Activated T-helper 9 cell treated with anti-CD3 and anti-CD28 coated beads, Interleukin-2, amount 50 U/mL, for 16 hours (primary cell): ENCODE results near the gene KIAA0825.
"Not testable (repeated sequence)": the region's sequence is repeated elsewhere in the genome, so short reads cannot be mapped to it uniquely, and the experiment has no call there.

Source experiments
- DNase-seq: peaks from one replicate; pipeline ENCODE4 v3.0.0-alpha.2; 2020; ENCODE audit warnings: low read depth

The KIAA0825 gene

GRCh38 chr5:94362857-94363256 lies 255.5 kb downstream of the KIAA0825 start:
- DNase-seq = no peak

GRCh38 chr5:94361832-94362796 lies 256.3 kb downstream of the KIAA0825 start:
- no peak for DNase-seq

- DNase-seq = no peak
These were observed 257.2 kb downstream of the KIAA0825 start for GRCh38 chr5:94361161-94361560.

- no peak for DNase-seq
These were observed 257.8 kb downstream of the KIAA0825 start for GRCh38 chr5:94360382-94361130.

- no peak for DNase-seq
These were observed 258.5 kb downstream of the KIAA0825 start for GRCh38 chr5:94359880-94360279.

GRCh38 chr5:94355811-94356210 lies 262.6 kb downstream of the KIAA0825 start:
- DNase-seq = no peak

GRCh38 chr5:94354837-94355485 lies 263.4 kb downstream of the KIAA0825 start:
- not testable (repeated sequence) for DNase-seq

- no peak for DNase-seq
These were observed 264.8 kb downstream of the KIAA0825 start for GRCh38 chr5:94353605-94354004.

GRCh38 chr5:94347130-94347529 lies 271.3 kb downstream of the KIAA0825 start:
- DNase-seq = no peak

- no peak for DNase-seq
These were observed 273.1 kb downstream of the KIAA0825 start for GRCh38 chr5:94345257-94345656.

GRCh38 chr5:94337617-94338016 lies 280.8 kb downstream of the KIAA0825 start:
- no peak for DNase-seq

- no peak for DNase-seq
These were observed 282.5 kb downstream of the KIAA0825 start for GRCh38 chr5:94335936-94336335.

GRCh38 chr5:94329115-94329514 lies 289.3 kb downstream of the KIAA0825 start:
- DNase-seq = no peak

GRCh38 chr5:94326586-94326985 lies 291.8 kb downstream of the KIAA0825 start:
- DNase-seq = no peak

- DNase-seq = no peak
These were observed 301.2 kb downstream of the KIAA0825 start for GRCh38 chr5:94316916-94317838.

- DNase-seq = no peak
These were observed 303.8 kb downstream of the KIAA0825 start for GRCh38 chr5:94314460-94315131.

- no peak for DNase-seq
These were observed 304.7 kb downstream of the KIAA0825 start for GRCh38 chr5:94313696-94314095.

GRCh38 chr5:94313188-94313587 lies 305.2 kb downstream of the KIAA0825 start:
- no peak for DNase-seq

- DNase-seq = no peak
These were observed 306.1 kb downstream of the KIAA0825 start for GRCh38 chr5:94312298-94312697.

GRCh38 chr5:94310833-94311232 lies 307.6 kb downstream of the KIAA0825 start:
- no peak for DNase-seq

GRCh38 chr5:94309141-94309540 lies 309.3 kb downstream of the KIAA0825 start:
- no peak for DNase-seq
